ENCODE results near the gene TUBGCP2. TPM values are rescaled to one million over a fixed set of nuclear protein-coding genes. Genes with fewer than 3 reads are reported as not detected.

The TUBGCP2 gene
- polyA plus RNA-seq, 3 donors: 59.2 to 79.8 (median 61.1) TPM

GRCh38 chr10:133292919-133293809 lies 15.5 kb downstream of the TUBGCP2 start:
- DNase-seq (ENCODE audit: extremely low read depth in 1 of 11, low read depth in 9 of 11, low spot score in 4 of 11): no peak

- no peak for DNase-seq (ENCODE audit: extremely low read depth in 1 of 11, low read depth in 9 of 11, low spot score in 4 of 11)
Observed at GRCh38 chr10:133289761-133290160, 18.9 kb downstream of the TUBGCP2 start.

- no peak for DNase-seq (ENCODE audit: extremely low read depth in 1 of 11, low read depth in 9 of 11, low spot score in 4 of 11)
Observed at GRCh38 chr10:133287832-133288500, 20.7 kb downstream of the TUBGCP2 start.

- DNase-seq (ENCODE audit: extremely low read depth in 1 of 11, low read depth in 9 of 11, low spot score in 4 of 11): no peak
Observed at GRCh38 chr10:133286366-133286765, 22.3 kb downstream of the TUBGCP2 start.

GRCh38 chr10:133285217-133285616 lies 23.5 kb downstream of the TUBGCP2 start:
- no peak for DNase-seq (ENCODE audit: extremely low read depth in 1 of 11, low read depth in 9 of 11, low spot score in 4 of 11)

- DNase-seq (ENCODE audit: extremely low read depth in 1 of 11, low read depth in 9 of 11, low spot score in 4 of 11): no peak
Observed at GRCh38 chr10:133283931-133284330, 24.7 kb downstream of the TUBGCP2 start.

- no peak for DNase-seq (ENCODE audit: extremely low read depth in 1 of 11, low read depth in 9 of 11, low spot score in 4 of 11)
Observed at GRCh38 chr10:133282846-133283390, 25.8 kb downstream of the TUBGCP2 start.

- no peak for DNase-seq (ENCODE audit: extremely low read depth in 1 of 11, low read depth in 9 of 11, low spot score in 4 of 11)
Observed at GRCh38 chr10:133281628-133282372, 26.9 kb downstream of the TUBGCP2 start.

- no peak for DNase-seq (ENCODE audit: extremely low read depth in 1 of 11, low read depth in 9 of 11, low spot score in 4 of 11)
Observed at GRCh38 chr10:133281084-133281483, 27.6 kb downstream of the TUBGCP2 start.

- DNase-seq (ENCODE audit: extremely low read depth in 1 of 11, low read depth in 9 of 11, low spot score in 4 of 11): no peak
Observed at GRCh38 chr10:133280391-133281059, 28.1 kb downstream of the TUBGCP2 start.

- no peak for DNase-seq (ENCODE audit: extremely low read depth in 1 of 11, low read depth in 9 of 11, low spot score in 4 of 11)
Observed at GRCh38 chr10:133279326-133280226, 29.1 kb downstream of the TUBGCP2 start.

GRCh38 chr10:133278577-133279265 lies 30.0 kb downstream of the TUBGCP2 start:
- no peak for DNase-seq (ENCODE audit: extremely low read depth in 1 of 11, low read depth in 9 of 11, low spot score in 4 of 11)

- DNase-seq (ENCODE audit: extremely low read depth in 1 of 11, low read depth in 9 of 11, low spot score in 4 of 11): no peak
Observed at GRCh38 chr10:133277993-133278576, 30.6 kb downstream of the TUBGCP2 start.

GRCh38 chr10:133277277-133277992 lies 31.2 kb downstream of the TUBGCP2 start:
- no peak for DNase-seq (ENCODE audit: extremely low read depth in 1 of 11, low read depth in 9 of 11, low spot score in 4 of 11)

GRCh38 chr10:133276435-133277201 lies 32.1 kb downstream of the TUBGCP2 start, which contains the start of gene ADAM8:
TSS of gene ADAM8 (minus strand) at chr10:133276868. CDS start at chr10:133276817, 51 bp downstream.
- no peak for DNase-seq (ENCODE audit: extremely low read depth in 1 of 11, low read depth in 9 of 11, low spot score in 4 of 11)

- no peak for DNase-seq (ENCODE audit: extremely low read depth in 1 of 11, low read depth in 9 of 11, low spot score in 4 of 11)
Observed at GRCh38 chr10:133276100-133276434, 32.6 kb downstream of the TUBGCP2 start.
